NCI-H446 treated with DMSO at 0.1 percent for 48 hours (cell line): ENCODE data around the gene MYO1C.
"Not testable (repeated sequence)": the region's sequence is repeated elsewhere in the genome, so short reads cannot be mapped to it uniquely, and the experiment has no call there.

Experiments
- DNase-seq: peaks from one replicate; lab custom pipeline; 2025; lab: John Stamatoyannopoulos, UW

The MYO1C gene

DNA sequence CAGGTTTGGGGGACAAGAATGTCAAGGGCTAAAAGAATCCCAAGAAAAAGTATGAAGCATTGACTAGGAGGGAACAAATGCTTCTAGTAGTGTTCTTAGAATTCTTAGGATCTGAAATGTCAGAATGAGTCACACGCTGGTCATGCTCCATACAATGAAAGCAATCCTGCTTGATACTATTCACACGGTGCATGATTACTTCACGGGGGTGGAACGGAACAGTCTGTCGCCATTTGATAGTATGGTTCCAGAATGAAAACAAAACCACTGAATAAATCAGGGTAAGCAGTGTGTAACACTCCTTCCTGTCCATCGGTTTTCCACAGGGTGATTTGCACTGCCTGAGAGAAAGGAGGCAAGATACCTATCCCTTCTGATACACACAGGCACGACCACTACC is 69.6 kb downstream of the MYO1C start:
- no peak for DNase-seq

DNA sequence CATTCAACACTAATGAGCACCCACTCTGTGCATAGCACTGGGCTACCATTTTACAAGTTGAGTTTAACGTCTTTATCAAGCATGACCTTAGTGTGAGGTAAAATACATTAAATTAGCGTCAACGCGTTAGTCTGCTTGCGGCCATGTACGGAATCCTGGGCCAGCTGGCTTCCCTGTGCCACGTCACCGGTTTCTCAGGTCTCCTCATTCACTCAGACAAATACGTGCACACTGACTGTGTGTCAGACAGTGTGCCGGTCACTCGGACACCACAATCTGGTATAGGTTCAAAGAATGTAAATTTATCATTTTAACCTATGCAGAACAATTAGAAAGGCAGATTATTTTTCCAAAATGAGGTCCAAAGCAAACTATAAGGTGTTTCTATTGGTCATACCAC is 71.0 kb downstream of the MYO1C start:
- no peak for DNase-seq

DNA sequence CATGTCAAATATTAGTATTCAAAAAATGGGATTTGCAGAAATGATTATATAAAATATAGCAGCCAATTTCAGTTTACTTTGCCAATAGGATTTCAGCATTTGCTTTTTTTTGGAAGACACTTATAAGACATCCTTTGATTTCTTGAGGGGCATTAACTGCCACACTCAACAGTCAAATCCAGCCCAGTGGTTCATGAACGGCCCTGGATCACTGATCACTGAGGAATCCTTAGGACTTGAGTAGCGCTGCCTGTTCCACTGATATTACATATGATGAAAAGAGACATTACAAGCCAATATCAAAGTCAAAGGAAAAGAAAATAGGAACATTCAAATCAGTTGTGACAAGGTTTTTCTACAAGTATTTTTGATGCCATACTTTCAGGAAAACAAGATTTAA is 71.5 kb downstream of the MYO1C start:
- no peak for DNase-seq

DNA sequence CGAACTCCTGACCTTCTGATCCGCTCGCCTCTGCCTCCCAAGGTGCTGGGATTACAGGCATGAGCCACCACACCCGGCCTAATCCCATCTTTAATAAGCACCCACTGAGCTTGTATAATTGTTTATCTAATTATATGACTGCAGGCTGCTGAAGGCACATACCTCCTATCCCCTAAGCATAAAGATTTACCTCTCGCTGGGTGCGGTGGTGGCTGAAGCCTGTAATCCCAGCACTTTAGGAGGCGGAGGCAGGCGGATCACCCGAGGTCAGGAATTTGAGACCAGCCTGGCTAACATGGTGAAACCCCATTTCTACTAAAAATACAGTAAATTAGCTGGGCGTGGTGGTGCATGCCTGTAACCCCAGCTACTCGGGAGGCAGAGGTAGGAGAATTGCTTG is 72.3 kb downstream of the MYO1C start:
- DNase-seq, result no peak

DNA sequence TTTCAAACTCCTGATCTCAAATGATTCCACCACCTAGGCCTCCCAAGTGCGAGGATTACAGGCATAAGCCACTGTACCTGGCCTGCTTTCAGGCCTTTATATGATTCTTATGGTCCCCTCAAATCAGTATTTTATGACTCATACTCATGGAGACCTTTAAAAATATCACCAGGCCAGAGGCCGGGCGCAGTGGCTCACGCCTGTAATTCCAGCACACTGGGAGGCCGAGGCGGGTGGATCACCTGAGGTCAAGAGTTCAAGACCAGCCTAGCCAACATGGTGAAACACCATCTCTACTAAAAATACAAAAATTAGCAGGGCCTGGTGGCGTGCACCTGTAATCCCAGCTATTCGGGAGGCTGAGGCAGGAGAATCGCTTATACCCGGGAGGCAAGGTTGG is 74.0 kb downstream of the MYO1C start:
- DNase-seq, result not testable (repeated sequence)

DNA sequence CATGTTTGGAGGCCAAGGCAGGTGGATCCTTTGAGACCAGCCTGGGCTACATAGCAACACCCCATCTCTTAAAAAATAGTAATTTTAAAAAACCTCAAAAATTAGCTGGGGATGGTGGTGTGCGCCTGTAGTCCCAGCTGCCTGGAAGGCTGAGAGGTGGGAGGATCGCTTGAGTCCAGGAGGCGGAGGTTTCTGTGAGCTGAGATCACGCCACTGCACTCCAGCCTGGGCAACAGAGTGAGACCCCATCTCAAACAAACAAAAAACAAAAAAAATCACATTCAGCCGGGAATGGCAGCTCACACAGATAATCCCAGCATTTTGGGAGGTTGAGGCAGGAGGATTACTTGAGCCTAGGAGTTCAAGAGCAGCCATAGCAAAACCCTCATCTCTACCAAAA is 76.1 kb downstream of the MYO1C start:
- no peak for DNase-seq

DNA sequence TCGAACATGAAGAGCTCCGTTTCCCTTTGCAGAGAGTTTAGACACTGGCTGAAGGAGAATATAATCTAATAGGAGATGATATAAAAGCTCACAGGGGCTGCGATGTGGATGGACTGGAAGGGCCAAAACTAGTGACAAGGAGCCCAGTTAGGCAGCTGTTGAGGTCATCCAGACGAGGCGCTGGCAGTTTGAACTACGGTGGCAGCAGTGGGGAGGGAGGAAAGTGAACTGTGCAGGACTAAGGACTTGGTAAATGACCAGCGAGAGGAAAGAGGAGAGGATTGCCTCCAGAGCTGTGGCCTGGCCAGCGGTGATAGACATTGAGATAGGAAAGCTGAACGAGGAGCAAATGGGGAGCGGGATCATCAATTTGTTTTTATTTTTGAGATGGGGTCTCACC is 77.9 kb downstream of the MYO1C start:
- no peak for DNase-seq
